ENCODE results near the gene NUP210. TPM values are rescaled to one million over a fixed set of nuclear protein-coding genes. Genes with fewer than 3 reads are reported as not detected.

Gene NUP210
- total RNA-seq, 1 donor: under 0.01 TPM

DNA sequence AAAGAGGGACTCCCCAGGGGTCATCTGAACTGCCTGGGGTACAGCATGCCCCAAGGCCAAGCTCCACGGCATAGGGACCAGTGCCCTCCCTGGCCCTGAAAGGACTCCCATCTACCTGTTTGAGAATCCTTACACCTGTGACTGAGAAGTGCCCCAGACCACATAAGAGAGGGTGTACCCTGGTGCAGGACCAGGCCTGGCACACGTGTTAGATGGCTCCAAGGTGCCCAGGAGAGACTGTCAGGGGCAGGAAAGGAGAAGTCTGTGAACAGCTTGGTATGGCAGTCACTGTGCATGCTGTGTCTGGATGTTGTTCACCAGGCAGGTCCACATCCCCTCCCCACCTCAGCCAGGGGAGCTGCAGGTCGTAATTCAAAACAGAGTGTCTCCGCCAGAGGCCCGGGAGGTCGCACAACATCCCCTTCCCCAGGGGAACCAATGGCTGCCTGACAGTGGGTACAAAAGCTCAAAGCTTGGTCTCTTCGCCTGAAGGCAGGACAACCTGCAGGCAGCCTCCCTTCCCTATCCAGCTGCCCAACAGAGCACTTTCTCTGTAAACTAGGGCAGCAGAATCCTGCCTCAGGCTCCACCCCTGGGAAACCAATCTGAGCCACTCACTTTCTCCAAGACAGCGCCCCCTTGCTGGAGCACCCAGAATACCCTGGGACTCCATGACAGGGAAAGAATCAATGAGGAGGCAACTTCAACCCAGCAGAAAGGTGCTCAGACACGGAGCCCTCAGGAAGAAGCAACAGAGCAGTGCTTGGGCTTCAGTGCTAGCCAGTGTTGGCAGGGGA, 3.9 kb downstream of the NUP210 start:
- Histone ChIP-seq H3K79me2 (ENCODE audit: insufficient read depth, low read length) (no peaks in the 10 kb centered on the region), H4K20me1 (ENCODE audit: insufficient read depth, low read length) (no peaks in the 10 kb centered on the region), H3K27me3 (ENCODE audit: insufficient read depth, low read length) (peaks cover 22% of the 10 kb centered on the region), H3K27ac (ENCODE audit: low read depth, low read length) (no peak overlapping the region), H2AFZ (ENCODE audit: low read length) (no peak overlapping the region), H3K9me3 (ENCODE audit: low read depth, low read length) (no peaks in the 10 kb centered on the region), H3K4me1 (ENCODE audit: insufficient read depth, low read length) (no peaks in the 10 kb centered on the region), H3K36me3 (ENCODE audit: insufficient read depth, low read length) (no peaks in the 10 kb centered on the region), H3K4me3 (ENCODE audit: insufficient read depth, low read length) (no peak overlapping the region), H3K4me2 (ENCODE audit: insufficient read depth, low read length) (no peak overlapping the region)
- peak; percentile 25 for TF ChIP-seq CTCF (IDR thresholded peaks at IDR 0.05; ENCODE audit: extremely low read depth, low read depth, low read length)
- DNase-seq (ENCODE audit: insufficient read length, low spot score, missing footprints): no peak

- no peaks in the 10 kb centered on the region for H3K9me3 ChIP-seq (ENCODE audit: low read depth, low read length)
- no peak overlapping the region for H3K4me2 ChIP-seq (ENCODE audit: insufficient read depth, low read length)
- no peak for TF ChIP-seq CTCF (IDR thresholded peaks at IDR 0.05; ENCODE audit: extremely low read depth, low read depth, low read length)
- H3K27ac ChIP-seq (ENCODE audit: low read depth, low read length): no peak overlapping the region
- H3K4me3 ChIP-seq (ENCODE audit: insufficient read depth, low read length): no peak overlapping the region
- H3K79me2 ChIP-seq (ENCODE audit: insufficient read depth, low read length): no peaks in the 10 kb centered on the region
- no peaks in the 10 kb centered on the region for H4K20me1 ChIP-seq (ENCODE audit: insufficient read depth, low read length)
- H3K36me3 ChIP-seq (ENCODE audit: insufficient read depth, low read length): no peaks in the 10 kb centered on the region
- peaks cover 16% of the 10 kb centered on the region for H3K27me3 ChIP-seq (ENCODE audit: insufficient read depth, low read length)
- H3K4me1 ChIP-seq (ENCODE audit: insufficient read depth, low read length): no peaks in the 10 kb centered on the region
- no peak for DNase-seq (ENCODE audit: insufficient read length, low spot score, missing footprints)
- no peak overlapping the region for H2AFZ ChIP-seq (ENCODE audit: low read length)
These were observed 4.7 kb downstream of the NUP210 start for GRCh38 chr3:13415236-13415986.

DNA sequence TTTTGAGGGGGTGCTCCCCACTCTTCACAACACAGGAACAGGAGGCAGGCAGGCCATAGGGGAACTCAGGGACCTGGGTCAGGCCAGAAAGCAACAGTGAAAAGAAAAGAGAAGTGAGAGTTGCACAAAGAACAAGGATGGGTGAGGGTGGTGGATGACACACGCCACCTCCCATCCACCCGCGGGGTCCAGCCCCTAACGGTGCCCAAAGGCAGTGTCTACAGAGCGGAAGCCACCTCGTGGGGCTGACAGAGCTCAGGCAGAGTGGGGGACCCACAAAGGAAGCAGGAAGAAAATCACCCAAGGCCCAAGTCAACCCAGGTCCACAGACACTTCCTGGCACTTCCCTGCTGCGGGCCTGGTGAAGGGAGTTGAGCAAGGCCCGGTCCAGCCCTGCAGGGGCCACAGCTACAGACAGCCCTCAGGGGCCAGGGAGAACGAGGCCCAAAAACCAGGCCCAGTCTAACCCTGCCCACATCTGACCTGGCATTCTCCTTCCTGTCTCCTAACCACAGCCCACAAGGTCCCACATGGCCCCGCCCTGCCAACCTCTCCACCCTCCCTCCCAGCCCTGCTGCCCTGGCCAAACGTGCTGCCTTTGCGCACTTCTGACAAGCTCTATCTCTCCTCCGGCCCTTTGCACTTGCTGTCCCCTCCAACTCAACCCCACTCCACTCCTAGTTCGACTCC, 5.9 kb downstream of the NUP210 start:
- H2AFZ ChIP-seq (ENCODE audit: low read length): no peak overlapping the region
- no peaks in the 10 kb centered on the region for H3K36me3 ChIP-seq (ENCODE audit: insufficient read depth, low read length)
- no peak overlapping the region for H3K27ac ChIP-seq (ENCODE audit: low read depth, low read length)
- no peak overlapping the region for H3K4me3 ChIP-seq (ENCODE audit: insufficient read depth, low read length)
- H3K27me3 ChIP-seq (ENCODE audit: insufficient read depth, low read length): peaks cover 14% of the 10 kb centered on the region
- H3K4me1 ChIP-seq (ENCODE audit: insufficient read depth, low read length): no peaks in the 10 kb centered on the region
- H3K9me3 ChIP-seq (ENCODE audit: low read depth, low read length): no peaks in the 10 kb centered on the region
- H3K4me2 ChIP-seq (ENCODE audit: insufficient read depth, low read length): no peak overlapping the region
- no peaks in the 10 kb centered on the region for H4K20me1 ChIP-seq (ENCODE audit: insufficient read depth, low read length)
- no peak for DNase-seq (ENCODE audit: insufficient read length, low spot score, missing footprints)
- TF ChIP-seq CTCF (IDR thresholded peaks at IDR 0.05; ENCODE audit: extremely low read depth, low read depth, low read length): no peak
- H3K79me2 ChIP-seq (ENCODE audit: insufficient read depth, low read length): no peaks in the 10 kb centered on the region
